ENCODE results near the gene LSS. TPM values are rescaled to one million over a fixed set of nuclear protein-coding genes. Genes with fewer than 3 reads are reported as not detected.

The LSS gene
- total RNA-seq, 1 donor from 2014 or later, result 83.2 TPM

- Histone ChIP-seq H3K4me1 (ENCODE audit: insufficient read depth, low read length) (no peaks in the 10 kb centered on the region), H4K20me1 (ENCODE audit: insufficient read depth, low read length) (peaks cover 53% of the 10 kb centered on the region), H3K9ac (ENCODE audit: low read length) (no peak overlapping the region), H3K79me2 (ENCODE audit: insufficient read depth, low read length) (no peaks in the 10 kb centered on the region), H3K36me3 (ENCODE audit: insufficient read depth, low read length) (no peaks in the 10 kb centered on the region), H3K4me2 (ENCODE audit: low read length) (no peak overlapping the region), H3K27me3 (ENCODE audit: insufficient read depth, low read length) (no peaks in the 10 kb centered on the region), H3K27ac (ENCODE audit: low read depth, low read length) (no peak overlapping the region), H2AFZ (ENCODE audit: low read depth, low read length) (no peak overlapping the region), H3K9me3 (ENCODE audit: insufficient read depth, low read depth, low read length) (no peaks in the 10 kb centered on the region), H3K4me3 (ENCODE audit: insufficient read depth, low read depth, low read length) (no peak overlapping the region)
- Mint-ChIP-seq H3K36me3 (ENCODE audit: low read depth, unreplicated experiment) (peaks cover 7% of the 10 kb centered on the region), H3K4me1 (ENCODE audit: low read depth, unreplicated experiment) (peaks cover 2% of the 10 kb centered on the region), H3K27me3 (ENCODE audit: low read depth, unreplicated experiment) (no peaks in the 10 kb centered on the region), H3K9me3 (ENCODE audit: unreplicated experiment) (no peaks in the 10 kb centered on the region), H3K27ac (ENCODE audit: unreplicated experiment) (no peak overlapping the region), H3K4me3 (ENCODE audit: unreplicated experiment) (no peak overlapping the region)
- DNase-seq (ENCODE audit: low read depth), result no peak
- TF ChIP-seq CTCF (IDR thresholded peaks at IDR 0.05; ENCODE audit: insufficient read depth, low read depth, low read length), result no peak
- no peak for TF ChIP-seq EZH2 (IDR thresholded peaks at IDR 0.05; ENCODE audit: insufficient read depth, low read length)
- no peak for FAIRE-seq
Observed at GRCh38 chr21:46213620-46214286, 14.8 kb downstream of the LSS start.

- no peaks in the 10 kb centered on the region for H3K79me2 ChIP-seq (ENCODE audit: insufficient read depth, low read length)
- H4K20me1 ChIP-seq (ENCODE audit: insufficient read depth, low read length), result peaks cover 52% of the 10 kb centered on the region
- TF ChIP-seq EZH2 (IDR thresholded peaks at IDR 0.05; ENCODE audit: insufficient read depth, low read length) (no peak), CTCF (IDR thresholded peaks at IDR 0.05; ENCODE audit: insufficient read depth, low read depth, low read length) (no peak)
- Mint-ChIP-seq H3K27ac (ENCODE audit: unreplicated experiment) (no peak overlapping the region), H3K4me3 (ENCODE audit: unreplicated experiment) (no peak overlapping the region), H3K27me3 (ENCODE audit: low read depth, unreplicated experiment) (no peaks in the 10 kb centered on the region), H3K9me3 (ENCODE audit: unreplicated experiment) (no peaks in the 10 kb centered on the region), H3K4me1 (ENCODE audit: low read depth, unreplicated experiment) (peaks cover 2% of the 10 kb centered on the region), H3K36me3 (ENCODE audit: low read depth, unreplicated experiment) (peaks cover 7% of the 10 kb centered on the region)
- H3K4me1 ChIP-seq (ENCODE audit: insufficient read depth, low read length), result no peaks in the 10 kb centered on the region
- H3K4me2 ChIP-seq (ENCODE audit: low read length), result no peak overlapping the region
- H3K36me3 ChIP-seq (ENCODE audit: insufficient read depth, low read length), result no peaks in the 10 kb centered on the region
- no peak overlapping the region for H3K27ac ChIP-seq (ENCODE audit: low read depth, low read length)
- H3K27me3 ChIP-seq (ENCODE audit: insufficient read depth, low read length), result no peaks in the 10 kb centered on the region
- H3K4me3 ChIP-seq (ENCODE audit: insufficient read depth, low read depth, low read length), result no peak overlapping the region
- FAIRE-seq, result no peak
- H3K9me3 ChIP-seq (ENCODE audit: insufficient read depth, low read depth, low read length), result no peaks in the 10 kb centered on the region
- no peak overlapping the region for H3K9ac ChIP-seq (ENCODE audit: low read length)
- H2AFZ ChIP-seq (ENCODE audit: low read depth, low read length), result no peak overlapping the region
- DNase-seq (ENCODE audit: low read depth), result no peak
Observed at GRCh38 chr21:46212721-46213484, 15.7 kb downstream of the LSS start.

Measured in astrocyte (in vitro differentiated cells and primary cell).